HG03439 (cell line): ENCODE results near the gene ARHGAP26.
"Not testable (repeated sequence)": the region's sequence is repeated elsewhere in the genome, so short reads cannot be mapped to it uniquely, and the experiment has no call there.

Source experiments
- ATAC-seq: cut with Tn5 transposase; IDR thresholded peaks from one replicate; pipeline ENCODE4 v1.9.1; 2021; ENCODE audit warnings: mild to moderate bottlenecking, moderate library complexity; ENCODE audit not compliant: unreplicated experiment

Gene ARHGAP26

GRCh38 chr5:142954455-142954854, 184.3 kb downstream of the ARHGAP26 start:
- ATAC-seq, result no peak

- ATAC-seq, result no peak
These were observed 185.5 kb downstream of the ARHGAP26 start for GRCh38 chr5:142955628-142956027.

GRCh38 chr5:142957528-142957927, 187.4 kb downstream of the ARHGAP26 start:
- ATAC-seq, result no peak

GRCh38 chr5:142958944-142959682, 188.9 kb downstream of the ARHGAP26 start:
- no peak for ATAC-seq

- no peak for ATAC-seq
These were observed 189.8 kb downstream of the ARHGAP26 start for GRCh38 chr5:142959683-142960657.

- no peak for ATAC-seq
These were observed 191.4 kb downstream of the ARHGAP26 start for GRCh38 chr5:142961440-142962173.

- no peak for ATAC-seq
These were observed 192.0 kb downstream of the ARHGAP26 start for GRCh38 chr5:142962174-142962533.

- not testable (repeated sequence) for ATAC-seq
These were observed 195.3 kb downstream of the ARHGAP26 start for GRCh38 chr5:142965258-142966120.

- no peak for ATAC-seq
These were observed 195.9 kb downstream of the ARHGAP26 start for GRCh38 chr5:142966121-142966420.

- ATAC-seq, result no peak
These were observed 199.0 kb downstream of the ARHGAP26 start for GRCh38 chr5:142969186-142969585.

GRCh38 chr5:142969624-142970439, 199.7 kb downstream of the ARHGAP26 start:
- no peak for ATAC-seq

- ATAC-seq, result no peak
These were observed 200.4 kb downstream of the ARHGAP26 start for GRCh38 chr5:142970440-142971030.

GRCh38 chr5:142971303-142972013, 201.3 kb downstream of the ARHGAP26 start:
- no peak for ATAC-seq

GRCh38 chr5:142972064-142972570, 201.9 kb downstream of the ARHGAP26 start:
- no peak for ATAC-seq

- ATAC-seq, result no peak
These were observed 203.8 kb downstream of the ARHGAP26 start for GRCh38 chr5:142973932-142974331.

GRCh38 chr5:142974409-142974808, 204.2 kb downstream of the ARHGAP26 start:
- no peak for ATAC-seq

GRCh38 chr5:142976861-142977260, 206.7 kb downstream of the ARHGAP26 start:
- ATAC-seq, result no peak

GRCh38 chr5:142977363-142978051, 207.3 kb downstream of the ARHGAP26 start:
- ATAC-seq, result no peak
